NCI-H2227 treated with DMSO at 0.1 percent for 48 hours (cell line): ENCODE measurements around the gene SH3TC1.

Source experiments
- DNase-seq: peaks from one replicate; lab custom pipeline; 2025; lab: John Stamatoyannopoulos, UW

Gene SH3TC1

DNA sequence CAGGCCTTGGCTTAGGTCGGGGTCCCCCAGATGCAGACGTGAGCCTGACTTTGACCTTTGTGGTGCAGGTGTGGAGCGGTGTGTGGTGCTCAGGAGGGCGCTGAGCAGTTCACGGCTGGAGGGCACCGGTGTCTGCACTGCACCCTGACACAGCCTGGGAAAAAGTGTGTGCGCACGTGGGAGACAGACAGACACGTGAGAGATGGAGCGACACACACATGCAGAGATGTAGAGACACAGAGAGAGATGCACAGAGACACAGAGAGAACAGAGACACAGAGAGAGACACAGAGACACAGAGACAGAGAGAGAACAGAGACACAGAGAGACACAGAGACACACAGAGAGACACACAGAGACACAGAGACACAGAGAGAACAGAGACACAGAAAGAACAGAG, 64.3 kb downstream of the SH3TC1 start:
- DNase-seq: no peak

DNA sequence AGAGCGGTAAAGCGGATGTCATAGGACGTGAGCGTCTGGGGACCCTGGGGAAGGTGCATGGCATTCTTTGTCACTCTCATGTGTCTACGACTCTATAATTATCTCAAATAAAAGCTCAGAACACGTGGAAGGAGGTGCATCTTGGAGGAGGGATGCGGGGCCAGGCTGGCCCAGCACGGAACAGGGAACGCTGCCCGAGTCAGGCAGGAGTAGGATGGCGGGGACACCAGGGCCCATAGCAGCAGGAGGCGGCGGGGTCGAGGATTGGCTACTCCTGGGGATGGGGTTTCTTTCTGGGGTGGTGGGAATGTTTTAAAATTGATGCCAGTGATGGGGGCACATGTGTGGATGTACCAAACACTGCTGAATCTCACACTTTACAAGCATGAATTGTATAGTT, 65.0 kb downstream of the SH3TC1 start:
- DNase-seq: peak; percentile 0

DNA sequence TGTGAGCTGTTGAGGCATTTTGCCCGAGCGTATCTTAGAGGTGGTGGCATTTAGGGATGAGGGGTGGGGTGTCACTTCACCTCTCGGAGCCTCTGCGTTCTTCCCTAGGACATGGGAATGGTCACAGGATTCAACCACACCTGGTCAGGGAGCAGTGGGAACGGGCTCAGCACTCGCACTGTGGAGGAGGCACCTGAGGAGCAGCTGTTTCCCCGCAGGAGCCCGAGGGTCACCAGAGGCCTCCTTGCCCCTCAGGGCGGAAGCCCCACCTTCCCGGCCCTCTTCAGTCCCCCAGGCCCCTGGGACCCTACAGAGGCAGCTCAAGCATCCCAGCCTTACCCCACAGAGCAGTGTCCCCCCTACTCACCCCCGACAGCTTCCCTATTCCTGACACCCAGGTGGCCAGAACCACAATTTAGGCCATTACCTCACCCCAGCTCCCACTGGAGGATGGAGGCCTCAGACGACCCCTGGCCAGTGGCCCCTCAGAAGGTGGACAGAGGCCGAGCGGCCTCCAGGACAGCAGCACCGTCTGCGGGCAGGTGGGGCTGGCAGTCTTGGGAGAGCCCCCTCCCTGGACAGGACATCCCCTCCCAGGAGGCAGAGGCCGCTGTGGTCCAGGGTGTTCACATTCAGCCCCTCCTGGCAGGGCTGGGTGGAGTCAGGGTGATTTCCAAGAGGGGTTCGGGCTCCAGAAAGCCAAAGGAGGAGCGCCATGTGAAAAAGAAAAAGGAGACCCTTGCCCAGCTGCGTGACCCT, 66.3 kb downstream of the SH3TC1 start:
- no peak for DNase-seq

DNA sequence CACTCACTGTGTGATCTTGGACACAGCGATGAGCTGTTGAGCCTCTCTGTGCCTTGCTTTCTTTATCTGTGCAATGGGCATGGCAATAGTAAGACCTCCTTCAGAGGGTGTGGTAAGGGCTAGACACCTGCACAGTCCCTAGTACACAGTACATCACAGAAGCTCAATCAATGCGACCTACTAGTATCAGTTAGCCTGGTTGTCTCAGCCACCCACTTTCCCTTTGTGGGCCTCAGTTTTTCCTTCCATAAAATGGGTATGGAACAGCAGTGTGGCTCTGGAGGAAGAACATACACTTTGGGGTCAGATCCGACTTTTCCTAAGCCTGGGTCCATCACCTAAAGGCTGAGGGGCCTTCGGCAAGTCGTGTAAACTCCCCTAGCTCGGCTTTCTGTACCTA, 67.0 kb downstream of the SH3TC1 start:
- DNase-seq: no peak

DNA sequence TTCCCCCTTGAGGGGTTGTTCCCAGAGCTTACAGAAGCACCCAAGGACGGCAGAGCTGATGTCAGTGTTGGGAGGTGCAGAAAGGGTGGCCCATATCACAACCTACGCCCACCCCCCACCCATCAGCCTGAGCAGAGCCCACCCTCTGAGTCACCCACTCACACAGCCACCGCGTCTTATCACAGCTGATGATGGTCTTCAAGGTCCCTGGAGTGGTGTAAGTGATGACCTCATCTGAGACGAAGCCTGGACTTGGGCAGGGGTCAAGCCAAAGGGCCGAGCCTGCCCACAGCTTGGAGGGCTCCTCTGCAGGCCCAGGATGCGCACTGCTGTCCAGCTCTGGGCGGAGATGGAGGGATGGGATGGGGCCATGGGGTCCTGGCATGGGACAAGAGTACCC, 67.4 kb downstream of the SH3TC1 start:
- DNase-seq: no peak

DNA sequence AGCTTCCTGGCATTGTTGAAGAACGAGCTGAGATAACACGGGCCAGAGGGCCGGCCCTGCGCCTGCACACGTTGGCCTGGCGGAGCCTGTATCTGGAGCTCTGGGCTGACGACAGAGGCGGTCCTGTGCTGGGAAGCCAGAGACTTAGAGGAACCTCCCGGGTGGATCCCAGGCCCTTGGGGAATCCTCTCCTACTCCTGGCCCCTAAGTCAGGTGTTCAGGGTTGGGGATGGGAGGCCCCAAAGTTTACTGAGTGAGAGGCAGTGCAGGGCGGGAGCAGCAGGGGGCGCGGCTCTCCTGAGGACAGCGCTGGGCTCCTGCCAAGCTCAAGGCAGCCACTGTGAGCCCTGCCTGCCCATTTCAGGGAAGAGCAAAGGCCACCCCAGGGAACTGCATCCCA, 68.0 kb downstream of the SH3TC1 start:
- no peak for DNase-seq

DNA sequence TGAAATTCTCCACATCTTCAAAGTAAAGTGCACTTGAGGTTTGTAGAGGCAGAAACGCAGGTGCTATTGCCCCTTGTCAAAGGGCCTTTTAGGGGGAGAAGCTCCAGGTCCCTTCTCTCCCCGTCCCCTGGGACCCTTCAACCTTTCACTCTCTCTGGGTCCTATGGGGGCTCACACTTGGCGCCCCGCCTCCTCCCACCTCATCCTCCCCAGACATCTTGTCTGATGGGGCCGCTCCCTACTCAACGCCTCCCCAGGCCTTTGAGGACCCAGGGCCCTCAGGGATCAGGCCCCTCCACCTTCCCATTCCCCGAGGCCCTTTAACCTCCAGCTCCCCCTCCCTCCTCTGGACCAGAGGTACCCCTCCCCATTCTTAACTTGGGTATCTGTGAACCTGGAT, 69.1 kb downstream of the SH3TC1 start:
- DNase-seq: no peak

DNA sequence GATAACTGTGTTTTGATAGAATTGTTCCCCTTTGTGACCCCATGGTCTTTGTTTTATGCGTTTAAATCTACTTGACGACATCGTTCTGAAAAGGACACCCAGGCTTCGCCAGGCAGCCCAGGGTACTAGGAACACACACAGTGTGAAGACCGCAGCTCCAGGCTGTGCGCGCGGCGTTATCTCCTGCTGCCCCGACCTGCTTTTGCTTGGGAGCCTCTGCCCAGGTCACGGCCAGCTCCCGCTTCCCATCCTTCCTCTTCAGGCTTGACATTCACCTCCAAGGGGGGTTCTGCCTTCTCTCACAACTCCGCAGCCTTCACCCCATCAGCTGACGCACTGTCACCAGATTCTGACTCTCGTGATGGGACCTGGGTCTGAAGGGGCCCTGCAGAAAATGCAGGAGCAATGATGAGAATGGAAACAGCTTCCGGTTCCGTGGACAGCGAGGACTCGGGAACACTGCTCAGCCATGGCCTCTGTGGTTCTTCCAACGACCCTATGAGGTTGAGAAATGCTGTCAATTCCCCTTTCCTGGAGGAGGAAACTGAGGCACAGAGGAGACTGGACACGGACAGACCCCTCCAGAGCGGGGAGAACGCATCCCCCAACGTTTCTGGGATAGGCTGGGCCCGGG, 69.9 kb downstream of the SH3TC1 start:
- no peak for DNase-seq

DNA sequence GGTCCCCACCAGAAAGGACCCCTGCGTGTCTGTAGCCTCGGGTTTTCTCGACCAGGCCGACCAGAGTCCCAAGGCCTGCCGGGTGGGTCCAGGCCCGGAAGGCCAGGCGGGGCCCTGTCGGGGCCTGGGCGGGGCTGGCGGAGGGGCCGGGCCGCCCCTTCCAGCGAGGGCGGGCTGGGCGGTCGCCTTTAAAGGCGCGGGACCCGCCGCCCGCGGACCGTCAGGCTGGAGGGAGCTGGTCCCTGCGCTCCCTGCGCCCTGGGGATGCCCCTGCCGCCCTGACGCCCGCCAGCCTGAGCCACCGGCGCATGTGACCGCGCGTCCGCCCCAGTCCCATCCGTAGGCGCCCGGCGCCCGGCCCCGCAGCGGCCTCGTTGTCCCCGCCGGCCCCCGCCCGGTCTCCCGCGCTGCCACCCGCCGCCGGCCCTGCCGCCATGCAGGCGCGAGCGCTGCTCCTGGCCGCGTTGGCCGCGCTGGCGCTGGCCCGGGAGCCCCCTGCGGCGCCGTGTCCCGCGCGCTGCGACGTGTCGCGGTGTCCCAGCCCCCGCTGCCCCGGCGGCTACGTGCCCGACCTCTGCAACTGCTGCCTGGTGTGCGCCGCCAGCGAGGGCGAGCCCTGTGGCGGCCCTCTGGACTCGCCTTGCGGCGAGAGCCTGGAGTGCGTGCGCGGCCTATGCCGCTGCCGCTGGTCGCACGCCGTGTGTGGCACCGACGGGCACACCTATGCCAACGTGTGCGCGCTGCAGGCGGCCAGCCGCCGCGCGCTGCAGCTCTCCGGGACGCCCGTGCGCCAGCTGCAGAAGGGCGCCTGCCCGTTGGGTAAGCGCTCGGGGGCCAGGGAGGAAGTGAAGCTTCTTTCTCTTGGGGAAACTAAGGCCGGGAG, 70.7 kb downstream of the SH3TC1 start, which contains the start of gene HTRA3:
TSS of gene HTRA3 (plus strand) at position 220 of the 883 bp plus-strand sequence. CDS start at position 435, 215 bp downstream.
- DNase-seq: peak; percentile 1

DNA sequence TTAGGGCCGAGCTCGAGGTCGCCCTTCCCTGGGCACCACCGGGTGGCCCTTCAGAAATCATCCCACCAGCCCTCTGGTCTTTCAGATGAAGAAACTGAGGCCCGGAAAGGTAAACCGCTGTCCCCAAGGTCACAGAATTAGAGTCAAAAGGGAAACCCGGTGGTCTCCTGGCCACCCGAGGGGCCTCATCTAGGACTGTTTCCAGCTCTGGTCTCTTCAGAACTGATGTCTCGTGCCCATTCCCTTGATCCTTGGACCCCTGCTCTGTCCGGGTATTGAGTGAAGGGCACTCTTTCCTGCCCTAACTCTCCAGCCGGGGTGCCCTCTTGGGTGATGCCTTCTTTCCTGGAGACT, 71.3 kb downstream of the SH3TC1 start:
- no peak for DNase-seq

DNA sequence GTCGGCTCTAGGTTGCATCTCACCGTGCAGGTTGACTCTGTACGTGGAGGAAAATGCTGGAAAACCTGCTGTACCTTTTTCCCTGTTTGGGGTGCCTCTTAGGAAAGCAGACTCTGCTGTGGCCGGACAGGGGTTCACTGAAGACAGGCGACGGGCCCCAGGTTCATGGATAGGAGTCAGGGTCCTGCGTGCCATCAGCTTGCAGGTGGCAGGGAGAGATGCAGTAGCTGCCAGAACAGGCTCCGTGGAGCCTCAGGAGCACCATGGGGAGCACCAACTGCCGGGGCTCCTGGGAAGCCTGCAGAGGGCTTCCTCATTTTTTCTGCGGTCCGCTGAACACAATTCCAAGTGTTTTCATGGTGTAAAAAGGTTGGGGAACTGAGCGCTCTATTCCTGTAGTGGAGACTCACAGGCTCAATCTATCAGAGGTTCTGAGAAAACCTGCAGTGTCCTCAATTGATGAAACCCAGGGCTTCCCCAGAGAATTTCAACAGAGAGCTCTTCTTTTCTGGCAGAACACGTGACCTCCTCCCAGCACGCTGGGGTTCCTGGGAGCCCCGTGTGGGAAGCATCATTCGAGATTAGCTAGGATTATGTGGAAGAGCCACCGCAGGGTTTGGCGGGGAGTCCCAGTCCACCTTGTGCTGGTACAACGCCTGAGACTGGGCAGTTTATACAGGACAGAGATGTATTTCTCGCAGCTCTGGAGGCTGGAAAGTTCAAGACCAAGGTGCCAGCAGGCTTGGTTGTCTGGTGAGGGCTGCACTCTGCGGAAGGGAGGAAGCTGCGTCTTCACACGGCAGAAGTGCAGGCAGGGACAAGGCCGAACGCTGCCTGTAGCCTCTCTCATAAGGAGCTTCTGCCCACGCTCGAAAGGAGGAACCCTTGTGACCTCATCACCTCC, 72.1 kb downstream of the SH3TC1 start:
- no peak for DNase-seq

DNA sequence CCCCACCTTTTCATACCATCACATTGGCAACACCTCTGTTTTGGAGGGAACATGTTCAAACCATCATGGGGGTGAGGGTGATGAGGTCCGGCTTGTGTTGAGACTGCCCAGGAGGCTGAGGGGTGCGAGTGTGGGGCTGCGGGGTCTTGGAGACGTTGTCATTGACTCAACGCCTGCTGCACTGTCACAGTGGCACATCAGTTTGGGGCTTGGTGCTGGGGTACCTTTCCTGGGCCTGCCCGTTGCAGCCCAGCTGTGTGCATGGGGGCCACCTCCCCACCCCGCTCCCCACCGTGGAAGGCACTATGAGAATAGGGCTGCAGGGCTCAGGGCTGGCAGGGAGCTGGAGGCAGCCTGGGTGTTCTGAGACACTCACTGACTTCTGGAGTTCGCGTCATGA, 72.7 kb downstream of the SH3TC1 start:
- DNase-seq: no peak

DNA sequence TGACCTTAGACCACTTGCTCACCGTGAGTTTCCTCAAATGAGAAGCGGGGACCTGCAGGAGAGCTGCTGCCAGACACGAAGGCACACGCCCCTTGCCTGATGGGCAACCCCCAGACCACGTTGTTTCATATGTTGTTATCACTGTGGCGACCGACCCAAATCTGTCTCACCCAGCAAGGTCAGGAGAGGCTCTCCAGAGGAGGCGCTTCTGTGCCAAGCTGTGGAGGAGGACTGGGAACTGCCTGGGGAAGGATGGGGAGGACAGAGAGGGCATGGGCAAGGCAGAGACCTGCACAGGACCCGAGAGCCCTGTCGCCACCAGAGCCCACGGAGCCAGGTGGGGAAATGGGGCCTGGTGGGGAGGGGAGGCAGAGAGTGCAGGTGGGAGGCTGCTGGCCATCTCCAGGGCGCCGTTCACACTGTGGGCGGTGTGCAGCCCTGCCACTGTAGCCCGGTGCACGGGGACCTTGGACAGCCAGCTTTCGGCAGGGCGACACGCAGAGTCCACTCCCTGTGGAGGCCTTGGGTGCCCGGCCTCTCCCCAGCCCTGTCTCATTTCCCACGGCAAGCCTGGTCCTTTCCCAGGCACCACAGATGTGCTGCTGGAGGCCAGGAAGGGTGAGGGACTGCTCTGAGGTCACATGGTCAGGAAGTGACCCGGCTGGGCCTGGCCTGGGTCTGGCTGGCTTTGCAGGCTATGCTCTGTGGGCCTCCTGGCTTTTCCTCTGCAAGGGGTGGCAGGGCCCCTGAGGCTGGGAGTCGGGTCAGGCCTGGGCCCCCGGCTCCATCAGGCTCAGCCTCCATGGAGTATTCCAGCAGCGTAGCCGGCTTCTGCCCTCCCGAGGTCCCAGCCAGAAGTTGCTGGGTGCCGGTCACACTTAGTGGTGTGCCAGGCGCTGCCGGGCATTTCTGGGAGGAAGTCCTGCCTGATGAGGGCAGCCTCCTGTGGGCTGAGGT, 73.7 kb downstream of the SH3TC1 start:
- DNase-seq: no peak

DNA sequence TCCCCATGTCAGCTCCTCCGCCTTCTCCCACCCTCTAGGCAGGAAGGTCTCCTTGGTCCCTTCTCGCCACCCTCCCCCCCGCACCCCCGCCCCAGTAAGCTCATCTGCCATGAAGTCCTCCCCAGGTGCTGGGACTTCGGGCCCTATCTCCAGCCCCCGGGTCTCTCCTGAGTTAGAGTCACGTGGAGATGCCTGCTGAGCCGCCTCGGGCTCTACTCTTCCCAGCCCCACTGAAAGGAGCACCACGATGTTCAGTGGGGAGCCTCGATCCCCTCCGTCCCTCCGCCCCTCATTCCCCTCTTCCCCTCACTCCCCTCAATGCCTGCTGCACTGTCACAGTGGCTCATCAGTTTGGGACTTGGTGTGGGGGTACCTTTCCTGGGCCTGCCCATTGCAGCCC, 74.4 kb downstream of the SH3TC1 start:
- no peak for DNase-seq

DNA sequence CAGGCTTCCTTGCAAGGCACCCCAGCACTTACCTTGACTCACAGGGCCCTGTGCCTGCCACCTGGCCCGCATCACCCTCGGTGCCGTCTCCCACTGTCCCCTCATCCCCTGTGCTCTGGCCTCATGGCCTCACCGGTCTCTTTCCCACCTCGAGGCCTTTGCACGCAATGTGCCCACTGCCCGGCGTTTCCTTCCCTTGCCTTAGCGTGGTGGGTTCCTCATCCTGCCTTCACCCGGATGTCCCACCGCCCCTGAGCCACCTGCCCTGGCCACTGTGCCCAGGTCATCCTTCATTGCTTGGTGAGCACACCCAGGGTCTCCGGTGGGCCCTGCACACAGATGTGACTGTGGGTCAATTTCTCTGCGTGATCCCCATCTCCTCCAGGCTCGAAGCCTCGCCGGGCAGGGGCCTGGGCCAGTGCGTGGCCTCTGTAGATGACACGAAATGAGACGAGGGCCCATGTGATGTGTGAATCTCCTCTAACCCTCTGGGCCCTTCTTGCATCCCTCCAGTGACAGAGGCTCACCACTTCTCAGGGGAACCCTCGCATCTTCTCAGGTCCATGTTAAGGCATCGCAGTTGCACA, 75.1 kb downstream of the SH3TC1 start:
- DNase-seq: no peak

DNA sequence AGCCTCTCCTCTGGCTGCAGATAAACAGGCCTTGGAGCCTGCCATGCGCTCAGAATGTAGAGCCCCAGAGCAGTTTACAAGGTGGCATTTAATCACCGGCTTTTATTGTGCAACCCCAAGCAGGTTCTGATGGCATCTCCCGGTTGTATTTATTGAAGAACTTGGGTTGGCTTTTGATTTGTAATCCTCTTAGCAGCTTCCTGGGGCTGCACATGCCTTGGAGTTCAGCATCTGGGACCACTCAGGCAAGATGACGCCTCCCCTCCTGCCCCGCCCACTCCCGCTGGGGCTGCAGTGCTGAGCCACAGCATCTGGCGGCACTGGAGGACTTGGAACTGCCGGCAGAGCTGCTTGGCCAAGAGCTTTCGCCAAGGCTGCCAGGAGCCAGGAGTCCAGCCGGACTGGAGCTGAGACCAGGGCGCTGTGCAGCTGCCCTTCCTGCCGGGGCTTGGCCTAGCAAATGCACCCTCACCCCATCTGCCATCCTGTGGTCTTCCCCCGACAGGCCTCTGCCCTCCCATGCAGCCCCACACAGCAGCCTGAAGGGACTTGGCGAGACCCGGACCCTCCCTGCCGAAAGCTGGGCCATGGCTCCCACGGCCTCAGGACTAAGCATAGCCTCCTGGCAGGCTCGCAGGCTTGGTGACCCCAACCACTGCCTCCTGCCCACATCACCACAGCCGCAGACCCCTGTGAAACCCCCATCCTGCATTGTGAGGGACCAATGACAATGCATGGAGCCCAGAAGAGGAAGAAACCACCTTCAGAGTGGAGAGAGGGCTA, 75.9 kb downstream of the SH3TC1 start:
- peak; percentile 59 for DNase-seq

DNA sequence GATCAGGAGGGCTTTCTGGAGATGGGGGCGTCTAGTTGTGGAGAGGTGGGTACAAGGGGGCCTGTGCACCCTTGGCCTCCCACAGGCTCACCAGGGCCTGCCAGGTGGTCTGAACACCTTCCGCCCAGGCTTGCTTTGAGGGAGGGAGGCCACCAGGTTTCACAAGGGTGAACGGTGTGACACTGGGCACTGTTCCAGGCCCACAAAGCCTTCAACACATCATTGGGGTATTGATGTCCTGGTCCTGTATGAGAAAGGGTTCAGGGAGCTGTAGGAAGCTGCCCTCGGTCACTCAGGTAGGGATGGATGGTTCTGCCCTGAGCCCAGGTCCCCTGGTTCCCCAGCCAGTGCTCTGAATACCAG, 76.4 kb downstream of the SH3TC1 start:
- DNase-seq: no peak

DNA sequence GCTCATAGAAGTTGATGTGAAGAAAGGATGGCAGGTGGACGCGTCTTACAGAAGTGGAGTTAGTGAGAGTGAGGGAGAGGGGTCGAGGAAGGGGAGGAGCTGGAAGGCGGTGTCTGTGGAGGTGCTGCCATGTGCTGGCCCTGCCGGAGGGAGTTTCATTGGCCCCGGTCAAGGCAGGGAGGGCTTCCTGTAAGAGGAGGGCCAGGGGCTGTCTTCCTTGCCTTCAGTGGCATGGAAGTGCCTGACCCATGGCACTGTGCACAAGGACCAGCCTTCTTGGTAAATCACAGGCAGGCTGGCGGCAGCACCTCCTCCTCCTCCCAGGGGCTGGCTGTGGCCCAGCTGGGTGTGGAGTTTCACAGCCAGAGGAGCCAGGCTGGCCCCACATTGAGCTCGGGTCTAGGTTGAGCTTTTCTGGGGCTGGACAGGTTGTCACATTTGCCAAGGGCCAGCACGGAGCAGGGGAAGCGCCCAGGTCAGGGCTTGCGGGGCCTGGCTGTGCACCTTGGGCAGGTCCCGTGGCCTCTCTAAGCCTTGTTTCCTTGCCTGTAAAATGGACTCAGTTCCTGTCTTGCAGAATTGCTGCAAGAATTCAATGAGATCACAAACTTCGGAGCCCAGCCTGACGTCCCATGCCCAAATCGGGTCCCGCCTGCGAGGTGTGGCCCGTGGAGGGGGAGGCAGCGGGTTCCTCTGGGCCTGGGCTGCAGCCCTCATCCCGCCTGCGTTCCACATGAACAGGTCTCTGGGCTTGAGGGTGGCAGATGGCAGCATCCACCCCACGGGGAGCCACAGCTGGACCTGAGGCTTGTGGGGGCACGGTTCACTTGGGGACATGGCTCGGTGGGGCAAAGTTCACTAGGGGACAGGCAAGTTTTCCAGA, 77.5 kb downstream of the SH3TC1 start:
- no peak for DNase-seq
